GM18909 (cell line): ENCODE data around the gene VTI1A.
"Not testable (repeated sequence)": the region's sequence is repeated elsewhere in the genome, so short reads cannot be mapped to it uniquely, and the experiment has no call there.

Experiments used
- ATAC-seq: cut with Tn5 transposase; IDR thresholded peaks from one replicate; pipeline ENCODE4 v1.9.1; 2021; ENCODE audit warnings: mild to moderate bottlenecking; ENCODE audit not compliant: unreplicated experiment, poor library complexity

The VTI1A gene

GRCh38 chr10:112446855-112447619 is at the start of gene VTI1A, which contains the start of gene ZDHHC6:
TSS of gene VTI1A (plus strand) at chr10:112447215. CDS start at chr10:112447374, 159 bp downstream.
TSS of gene ZDHHC6 (minus strand) at chr10:112446914. CDS start at chr10:112445436, 1,478 bp downstream.
- ATAC-seq = peak; percentile 96

DNA sequence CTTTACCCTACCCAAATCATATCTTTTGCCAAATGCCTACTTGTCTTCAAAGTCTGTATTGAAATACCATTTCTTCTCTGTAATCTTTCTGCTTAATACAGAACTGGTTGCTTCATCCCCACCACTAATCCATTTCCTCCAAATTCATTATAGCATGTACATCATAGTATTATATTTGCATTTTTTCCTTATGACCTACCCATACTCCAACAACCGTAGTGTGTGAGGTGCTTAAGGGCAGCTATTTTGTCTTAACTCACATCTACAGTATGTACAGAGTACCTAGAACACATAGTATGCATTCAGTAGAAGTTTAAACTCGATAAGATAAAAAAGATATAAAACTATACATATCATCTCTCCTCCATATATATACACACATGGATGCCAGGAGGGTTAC is 49.4 kb upstream of the VTI1A start:
- no peak for ATAC-seq

DNA sequence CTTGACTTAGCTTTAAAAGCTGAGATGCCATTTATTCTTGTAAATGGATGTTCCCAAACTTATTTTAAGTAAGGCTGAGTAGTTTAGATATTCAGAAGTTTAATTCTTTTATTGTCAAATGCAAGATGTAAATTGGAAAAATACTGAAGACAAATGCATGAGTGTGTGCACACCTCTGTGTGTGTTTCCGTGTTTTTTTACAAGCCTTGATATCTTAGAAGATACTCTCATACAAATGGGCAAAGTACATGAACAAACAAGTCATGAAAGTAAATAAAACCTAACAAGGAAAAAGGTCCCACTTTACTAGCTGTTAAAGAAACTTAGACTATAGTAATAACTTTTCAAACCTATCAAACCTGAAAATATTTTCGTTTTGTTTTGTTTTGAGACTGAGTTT is 44.1 kb upstream of the VTI1A start:
- ATAC-seq = no peak

- ATAC-seq = no peak
Measured at GRCh38 chr10:112404617-112405016, 42.4 kb upstream of the VTI1A start.

DNA sequence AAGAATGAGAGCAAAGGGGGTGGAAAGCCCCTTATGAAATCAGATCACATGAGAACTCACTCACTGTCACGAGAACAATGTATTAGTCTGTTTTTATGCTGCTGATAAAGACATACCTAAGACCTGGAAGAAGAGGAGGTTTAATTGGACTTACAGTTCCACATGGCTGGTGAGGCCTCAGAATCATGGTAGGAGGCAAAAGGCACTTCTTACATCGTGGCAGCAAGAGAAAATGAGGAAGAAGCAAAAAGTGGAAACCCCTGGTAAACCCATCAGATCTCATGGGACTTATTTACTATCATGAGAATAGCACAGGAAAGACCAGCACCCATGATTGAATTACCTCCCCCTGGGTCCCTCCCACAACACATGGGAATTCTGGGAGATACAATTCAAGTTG is 40.2 kb upstream of the VTI1A start:
- ATAC-seq = not testable (repeated sequence)

GRCh38 chr10:112407696-112408095 is 39.3 kb upstream of the VTI1A start:
- ATAC-seq = no peak

- ATAC-seq = no peak
Measured at GRCh38 chr10:112409299-112409698, 37.7 kb upstream of the VTI1A start.

- no peak for ATAC-seq
Measured at GRCh38 chr10:112409755-112410154, 37.3 kb upstream of the VTI1A start.

DNA sequence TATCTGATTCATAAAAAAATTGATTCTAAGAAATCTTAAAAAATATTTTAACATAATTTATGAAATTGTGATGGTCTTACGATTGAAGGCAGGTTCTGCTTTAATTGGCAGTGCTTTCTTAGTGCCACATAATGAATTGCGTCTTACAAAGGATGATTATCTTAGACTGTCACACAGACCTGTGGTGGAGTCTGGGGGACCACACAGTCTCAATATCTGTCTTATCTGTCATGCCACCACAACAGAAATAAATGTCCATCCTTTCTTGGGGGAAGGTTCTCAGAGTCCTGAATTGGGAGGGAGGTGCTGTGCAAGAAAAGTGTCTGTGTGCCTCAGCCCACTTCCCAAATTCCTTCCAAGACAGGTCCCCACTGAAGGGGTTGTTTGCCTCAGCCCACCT is 34.3 kb upstream of the VTI1A start:
- ATAC-seq = no peak

DNA sequence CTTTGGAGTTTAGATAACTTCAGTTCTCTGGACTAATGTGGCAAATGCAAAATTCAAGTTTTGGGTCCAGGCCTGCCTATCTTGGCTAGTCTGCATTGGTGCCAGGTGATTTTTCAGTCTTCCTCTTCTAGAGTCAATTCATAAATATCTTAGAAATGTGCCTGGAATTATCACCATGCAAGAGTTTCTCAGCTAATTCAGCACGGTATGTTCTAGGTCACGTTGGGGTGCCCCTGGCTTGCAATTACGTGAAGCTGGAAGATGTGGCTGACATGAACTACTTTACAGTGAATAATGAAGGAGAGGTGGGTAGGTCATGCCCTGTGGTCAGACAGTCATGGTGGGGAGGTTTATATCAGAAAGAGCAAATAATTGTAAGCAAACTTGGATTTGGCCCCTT is 25.3 kb upstream of the VTI1A start:
- ATAC-seq = no peak

- no peak for ATAC-seq
Measured at GRCh38 chr10:112424651-112425050, 22.4 kb upstream of the VTI1A start.

DNA sequence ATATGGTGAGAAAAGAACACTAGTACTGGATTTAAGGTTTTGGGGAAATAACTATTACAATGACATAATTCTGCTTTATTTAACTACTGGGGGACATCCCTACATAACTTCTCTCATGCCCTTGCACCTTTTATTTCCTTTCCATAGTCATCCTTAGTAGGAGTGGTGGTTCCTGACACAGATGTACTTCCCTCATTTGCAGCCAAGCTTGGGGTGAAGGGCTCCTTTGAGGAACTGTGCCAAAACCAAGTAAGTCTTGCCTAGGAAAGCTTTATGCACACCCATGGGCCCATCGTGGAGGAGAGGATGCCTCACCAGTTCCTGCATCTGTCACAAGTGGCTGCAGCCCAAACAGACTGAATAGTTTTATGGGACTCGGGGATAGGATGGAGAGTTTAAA is 20.9 kb upstream of the VTI1A start:
- no peak for ATAC-seq

DNA sequence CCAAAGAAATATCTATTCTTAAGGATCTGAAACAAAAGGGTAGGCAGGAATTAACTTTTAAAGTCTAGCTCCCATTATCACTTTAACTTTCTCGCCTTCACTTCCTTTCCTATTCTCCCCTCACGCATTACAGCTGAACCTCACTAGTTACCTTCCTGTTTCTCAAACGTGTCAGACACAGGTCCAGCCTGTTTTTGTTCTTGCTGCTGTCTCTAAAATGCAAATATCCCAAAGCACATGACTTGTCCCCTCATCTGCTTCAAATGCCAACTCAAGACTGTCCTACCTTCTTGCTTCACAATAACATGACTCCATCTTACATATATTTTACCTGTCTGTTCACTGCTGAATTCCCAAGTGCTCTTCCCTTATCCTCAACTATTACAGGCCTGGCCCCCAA is 17.9 kb upstream of the VTI1A start:
- no peak for ATAC-seq

- ATAC-seq = no peak
Measured at GRCh38 chr10:112429654-112430230, 17.3 kb upstream of the VTI1A start.

DNA sequence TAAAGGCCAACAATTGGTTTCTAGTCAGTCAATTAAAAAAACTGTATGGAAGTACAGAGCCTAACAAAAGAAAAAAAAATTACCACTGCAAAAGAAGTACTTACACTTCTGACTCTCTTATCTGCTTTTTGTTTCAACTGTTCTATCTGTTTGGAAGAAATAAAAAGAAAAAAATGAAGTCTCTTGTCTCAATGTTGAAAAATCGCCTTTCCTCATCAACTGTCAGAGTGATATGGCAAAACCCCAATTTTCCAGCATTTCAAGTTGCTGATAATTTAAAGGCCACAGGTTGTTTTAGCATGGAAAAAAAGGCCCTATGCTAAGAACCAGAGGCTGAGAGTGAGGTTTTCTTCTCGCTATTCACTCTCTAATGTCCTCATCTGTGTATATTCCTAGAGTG is 13.9 kb upstream of the VTI1A start:
- no peak for ATAC-seq

- no peak for ATAC-seq
Measured at GRCh38 chr10:112434988-112435619, 11.9 kb upstream of the VTI1A start.

- no peak for ATAC-seq
Measured at GRCh38 chr10:112438356-112438755, 8.7 kb upstream of the VTI1A start.

GRCh38 chr10:112441520-112441919 is 5.5 kb upstream of the VTI1A start:
- ATAC-seq = no peak

- ATAC-seq = no peak
Measured at GRCh38 chr10:112442063-112442462, 5.0 kb upstream of the VTI1A start.

GRCh38 chr10:112446055-112446854 is 760 bp upstream of the VTI1A start:
- no peak for ATAC-seq

DNA sequence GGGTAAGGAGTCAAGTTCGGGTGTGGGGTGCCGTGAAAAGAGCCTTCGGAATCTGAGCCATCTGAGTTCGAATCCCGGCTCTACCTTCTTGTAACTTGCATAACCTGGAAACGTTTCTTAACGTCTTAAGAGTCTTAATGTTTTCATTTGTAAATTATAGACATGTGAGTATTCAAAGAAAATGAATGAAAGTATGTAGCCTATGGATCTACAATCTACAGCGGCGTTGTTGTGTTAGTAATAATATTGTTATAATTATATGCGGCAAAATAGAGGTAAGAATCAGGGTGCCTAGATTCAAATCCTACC is 559 bp downstream of the VTI1A start:
- no peak for ATAC-seq
